Muscle of leg (tissue), 11 donors: Measurements from ENCODE around the gene RBM23. TPM values are rescaled to one million over a fixed set of nuclear protein-coding genes. Genes with fewer than 3 reads are reported as not detected.

Experiments used
- DNase-seq: peaks from one replicate; pipeline ENCODE4 v3.0.0; 2013
- H3K27ac ChIP-seq: one replicate; pipeline ENCODE4 v1.5.1; 2013; ENCODE audit warnings: mild to moderate bottlenecking, low read length, control low read depth
- H3K27me3 ChIP-seq: one replicate; pipeline ENCODE4 v1.6.1; 2013; ENCODE audit warnings: low read length; ENCODE audit not compliant: control insufficient read depth, insufficient read depth
- H3K36me3 ChIP-seq: one replicate; pipeline ENCODE4 v1.6.1; 2013; ENCODE audit warnings: low read length; ENCODE audit not compliant: control insufficient read depth, insufficient read depth
- H3K4me1 ChIP-seq: one replicate; pipeline ENCODE4 v1.6.1; 2013; ENCODE audit warnings: low read length; ENCODE audit not compliant: control insufficient read depth, insufficient read depth
- H3K4me3 ChIP-seq: one replicate; pipeline ENCODE4 v1.5.1; 2013; ENCODE audit warnings: low read length, control low read depth
- H3K9me3 ChIP-seq: replicated peaks from 2 replicates; pipeline ENCODE4 v1.6.1; 2013; ENCODE audit warnings: low read depth, low read length; ENCODE audit not compliant: control insufficient read depth
- WGBS: methylation state at CpG from one replicate; pipeline ENCODE4 v1.1.5; 2013; ENCODE audit warnings: missing lambda C conversion rate; ENCODE audit not compliant: insufficient coverage; 5-methylcytosine and 5-hydroxymethylcytosine counted together
- polyA plus RNA-seq, 8 donors: library from polyadenylated mRNA; unstranded; fragments of 120-200 nt; gene quantifications; one replicate each; pipeline versions ENCODE4 v1.2.1 to v1.2.3, GENCODE V29; 2013; ENCODE audit warnings: inconsistent platforms in 1 of 8, low replicate concordance in 1 of 8; ENCODE audit not compliant: insufficient read length in 8 of 8, insufficient read depth in 1 of 8
- total RNA-seq: library from RNA; stranded (reverse); fragments of 120-200 nt; gene quantifications from one replicate; pipeline ENCODE4 v1.2.4, GENCODE V29; 2013

The RBM23 gene
- total and polyA plus RNA-seq, 9 donors, result 51.7 to 67.6 (median 56.2) TPM

DNA sequence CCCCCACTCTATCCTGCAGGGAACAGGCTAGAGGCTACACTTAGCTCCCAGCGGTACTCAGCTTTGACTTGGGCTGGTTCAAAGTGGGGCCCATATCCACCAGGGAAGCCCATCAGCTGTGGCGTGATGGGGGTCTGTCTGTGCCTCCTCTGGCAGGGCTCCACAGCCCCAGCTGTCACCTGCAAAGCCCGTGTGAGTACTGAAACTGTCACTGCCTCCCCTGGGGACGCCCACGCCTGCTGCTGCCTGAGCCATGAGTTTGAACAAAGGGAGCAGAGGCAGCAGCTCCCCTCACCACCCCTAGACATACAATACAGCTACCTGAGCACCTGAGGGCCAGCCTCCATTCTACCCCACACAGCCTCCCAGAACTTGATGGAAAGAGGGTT is 31.0 kb downstream of the RBM23 start:
- WGBS, result 62% methylated on average over 5 of the region's 5 CpGs
- no peak overlapping the region for H3K27ac ChIP-seq
- H3K4me1 ChIP-seq, result peaks cover 31% of the 10 kb centered on the region
- peaks cover 9% of the 10 kb centered on the region for H3K27me3 ChIP-seq
- DNase-seq, result no peak
- no peak overlapping the region for H3K4me3 ChIP-seq
- H3K36me3 ChIP-seq, result no peaks in the 10 kb centered on the region
- H3K9me3 ChIP-seq, result no peaks in the 10 kb centered on the region

DNA sequence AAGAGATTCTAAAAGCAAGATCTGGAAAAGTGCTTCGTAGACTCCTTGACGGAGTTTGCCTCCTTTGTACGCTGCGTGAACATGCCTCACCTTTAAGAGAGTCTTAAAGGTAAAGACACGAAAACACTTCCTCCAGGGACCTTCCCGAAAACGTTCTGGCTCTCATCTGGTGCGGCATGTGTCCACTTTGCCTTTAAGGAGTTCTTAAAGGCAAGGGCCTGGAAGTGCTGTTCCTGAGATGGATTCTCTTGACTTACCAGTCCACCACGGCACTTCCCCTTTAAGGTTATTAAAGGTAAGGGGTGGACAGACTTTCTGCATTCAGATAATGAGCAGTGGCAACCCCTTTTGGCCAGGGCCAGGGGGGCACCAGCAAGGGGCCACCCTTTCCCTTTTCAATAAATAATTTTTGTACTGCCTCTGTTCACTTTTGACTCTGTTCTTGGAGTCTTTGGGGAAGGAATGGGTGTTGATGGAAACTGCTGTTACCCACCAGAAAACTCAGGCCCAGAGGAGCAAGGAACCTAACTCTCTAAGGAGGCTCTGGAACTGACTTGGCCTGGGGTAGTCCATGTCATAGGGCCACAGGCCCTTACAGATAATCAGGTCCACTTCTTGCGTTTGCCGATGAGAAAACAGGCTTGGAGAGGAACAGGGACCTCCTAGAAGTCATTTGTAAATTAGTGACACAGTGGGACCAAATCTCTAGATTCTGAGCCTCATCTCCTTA is 31.5 kb downstream of the RBM23 start:
- H3K27ac ChIP-seq, result no peak overlapping the region
- peaks cover 36% of the 10 kb centered on the region for H3K4me1 ChIP-seq
- H3K27me3 ChIP-seq, result peaks cover 12% of the 10 kb centered on the region
- WGBS, result 40% methylated on average over 6 of the region's 11 CpGs
- no peaks in the 10 kb centered on the region for H3K36me3 ChIP-seq
- H3K9me3 ChIP-seq, result no peaks in the 10 kb centered on the region
- DNase-seq, result peak; percentile 83
- H3K4me3 ChIP-seq, result peak overlapping the region; percentile 62

DNA sequence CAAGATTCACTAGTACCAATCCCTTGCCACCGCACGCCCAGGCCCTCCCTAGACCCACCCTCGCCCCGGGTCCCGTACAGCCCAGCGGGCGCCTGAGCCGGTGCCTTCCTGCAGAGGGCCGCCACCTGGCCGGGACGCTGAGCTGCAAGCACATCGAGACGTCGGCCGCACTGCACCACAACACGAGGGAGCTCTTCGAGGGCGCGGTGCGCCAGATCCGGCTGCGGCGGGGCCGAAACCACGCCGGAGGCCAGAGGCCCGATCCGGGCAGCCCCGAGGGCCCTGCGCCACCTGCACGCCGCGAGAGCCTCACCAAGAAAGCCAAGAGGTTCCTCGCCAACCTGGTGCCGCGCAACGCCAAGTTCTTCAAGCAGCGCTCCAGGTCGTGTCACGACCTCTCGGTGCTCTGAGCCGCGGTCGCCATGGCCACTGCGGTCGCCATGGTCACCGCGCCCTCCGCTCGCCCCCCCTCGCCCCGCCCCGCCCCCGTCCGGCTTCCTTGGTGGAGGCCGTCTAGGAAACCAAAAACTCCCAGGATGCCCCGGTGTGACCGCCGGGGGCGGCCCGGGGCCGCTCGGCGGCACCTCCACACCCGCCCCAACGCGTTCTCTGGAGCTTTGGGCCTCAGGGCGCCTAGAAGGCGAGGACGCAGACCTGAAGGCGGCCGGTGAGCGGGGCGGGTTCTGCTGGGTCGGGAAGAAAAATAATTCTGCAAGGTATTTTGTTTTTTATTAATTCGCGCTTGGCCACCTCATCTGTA is 32.3 kb downstream of the RBM23 start:
- Histone ChIP-seq H3K27me3 (peaks cover 15% of the 10 kb centered on the region), H3K36me3 (no peaks in the 10 kb centered on the region), H3K4me3 (peak overlapping the region; percentile 62), H3K27ac (no peak overlapping the region), H3K9me3 (no peaks in the 10 kb centered on the region), H3K4me1 (peaks cover 42% of the 10 kb centered on the region)
- peak; percentile 70 for DNase-seq
- 2% methylated on average over 77 of the region's 77 CpGs for WGBS

DNA sequence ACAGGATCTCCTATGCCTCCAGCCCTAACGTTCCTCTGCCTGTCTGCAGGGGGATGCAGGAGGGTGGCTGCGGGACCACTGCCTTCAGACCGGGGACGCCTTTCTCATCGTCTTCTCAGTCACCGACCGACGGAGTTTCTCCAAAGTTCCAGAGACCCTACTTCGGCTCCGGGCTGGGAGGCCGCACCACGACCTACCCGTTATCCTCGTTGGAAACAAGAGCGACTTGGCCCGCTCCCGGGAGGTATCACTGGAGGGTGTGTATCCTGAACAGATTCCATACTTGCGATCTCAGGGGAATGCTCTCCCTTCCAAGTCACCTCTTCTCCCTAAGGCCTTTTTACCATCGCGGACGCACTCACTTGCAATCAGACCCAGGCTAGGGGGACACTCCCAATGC is 33.0 kb downstream of the RBM23 start:
- Histone ChIP-seq H3K4me3 (no peak overlapping the region), H3K27me3 (peaks cover 15% of the 10 kb centered on the region), H3K9me3 (no peaks in the 10 kb centered on the region), H3K4me1 (peaks cover 42% of the 10 kb centered on the region), H3K27ac (no peak overlapping the region), H3K36me3 (no peaks in the 10 kb centered on the region)
- WGBS, result 82% methylated on average over 21 of the region's 21 CpGs
- no peak for DNase-seq

DNA sequence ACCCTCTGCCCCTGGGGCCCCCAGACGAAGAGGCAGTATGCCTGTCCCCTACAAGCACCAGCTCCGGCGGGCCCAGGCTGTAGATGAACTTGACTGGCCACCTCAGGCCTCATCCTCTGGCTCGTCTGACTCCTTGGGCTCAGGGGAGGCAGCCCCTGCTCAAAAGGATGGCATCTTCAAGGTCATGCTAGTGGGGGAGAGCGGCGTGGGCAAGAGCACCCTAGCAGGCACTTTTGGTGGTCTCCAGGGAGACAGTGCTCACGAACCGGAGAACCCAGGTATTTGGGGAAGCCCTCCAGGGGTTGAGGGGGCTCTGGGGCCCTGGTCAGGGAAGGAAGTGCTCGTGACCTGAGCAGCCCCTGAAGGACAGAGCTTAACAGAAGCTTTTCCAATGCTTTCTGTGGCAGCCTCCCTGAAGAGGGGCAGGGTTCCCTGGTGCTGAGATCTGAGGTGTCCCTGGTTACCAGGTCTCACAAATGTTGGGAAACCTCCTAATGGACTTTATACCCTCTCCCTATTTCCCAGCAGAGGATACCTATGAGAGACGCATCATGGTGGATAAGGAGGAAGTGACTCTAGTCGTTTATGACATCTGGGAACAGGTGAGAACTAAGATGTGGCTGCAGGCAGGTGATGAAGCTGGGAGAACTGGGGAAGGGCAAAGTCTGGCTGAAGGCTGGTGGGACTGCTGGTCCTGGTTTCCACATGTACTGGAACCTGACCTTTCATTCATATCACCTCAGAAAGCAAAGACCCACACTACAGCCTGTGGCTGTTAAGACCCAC is 34.0 kb downstream of the RBM23 start:
- peaks cover 42% of the 10 kb centered on the region for H3K4me1 ChIP-seq
- no peaks in the 10 kb centered on the region for H3K9me3 ChIP-seq
- no peak overlapping the region for H3K4me3 ChIP-seq
- WGBS, result 77% methylated on average over 6 of the region's 11 CpGs
- H3K36me3 ChIP-seq, result no peaks in the 10 kb centered on the region
- DNase-seq, result no peak
- peaks cover 15% of the 10 kb centered on the region for H3K27me3 ChIP-seq
- no peak overlapping the region for H3K27ac ChIP-seq

DNA sequence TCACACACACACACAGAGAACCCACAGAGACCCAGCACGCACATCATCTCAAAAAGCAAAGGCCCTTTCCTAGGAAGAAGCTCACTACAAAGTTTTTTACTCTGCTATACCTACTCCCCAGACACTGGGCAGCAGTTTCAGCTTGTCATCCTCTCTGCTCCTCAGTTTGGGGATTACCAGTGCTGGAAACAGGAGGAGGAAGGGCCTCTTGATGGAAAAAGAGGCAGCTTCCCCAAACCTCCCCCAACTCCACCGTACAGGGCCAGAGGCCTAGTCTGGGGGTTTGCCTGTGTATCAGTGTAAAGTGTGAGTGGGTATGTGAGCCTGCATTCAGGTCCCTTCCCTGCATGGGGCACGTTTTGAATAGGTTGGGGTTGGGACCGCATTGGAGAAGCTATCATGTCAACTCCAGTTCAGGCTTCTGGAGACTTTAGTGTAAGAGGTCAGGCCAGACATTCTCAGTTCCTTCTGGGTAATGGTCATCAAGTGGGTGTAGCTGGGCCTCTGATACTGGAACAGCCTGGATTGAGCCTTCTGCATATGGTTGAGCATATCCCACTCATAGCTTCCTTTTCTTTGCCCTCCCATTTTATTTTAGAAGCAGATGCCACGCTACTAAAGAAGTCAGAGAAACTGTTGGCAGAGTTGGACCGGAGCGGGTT is 34.7 kb downstream of the RBM23 start:
- Histone ChIP-seq H3K27me3 (peaks cover 15% of the 10 kb centered on the region), H3K9me3 (no peaks in the 10 kb centered on the region), H3K36me3 (no peaks in the 10 kb centered on the region), H3K4me3 (no peak overlapping the region), H3K27ac (no peak overlapping the region), H3K4me1 (peaks cover 42% of the 10 kb centered on the region)
- 79% methylated on average over 5 of the region's 7 CpGs for WGBS
- no peak for DNase-seq

DNA sequence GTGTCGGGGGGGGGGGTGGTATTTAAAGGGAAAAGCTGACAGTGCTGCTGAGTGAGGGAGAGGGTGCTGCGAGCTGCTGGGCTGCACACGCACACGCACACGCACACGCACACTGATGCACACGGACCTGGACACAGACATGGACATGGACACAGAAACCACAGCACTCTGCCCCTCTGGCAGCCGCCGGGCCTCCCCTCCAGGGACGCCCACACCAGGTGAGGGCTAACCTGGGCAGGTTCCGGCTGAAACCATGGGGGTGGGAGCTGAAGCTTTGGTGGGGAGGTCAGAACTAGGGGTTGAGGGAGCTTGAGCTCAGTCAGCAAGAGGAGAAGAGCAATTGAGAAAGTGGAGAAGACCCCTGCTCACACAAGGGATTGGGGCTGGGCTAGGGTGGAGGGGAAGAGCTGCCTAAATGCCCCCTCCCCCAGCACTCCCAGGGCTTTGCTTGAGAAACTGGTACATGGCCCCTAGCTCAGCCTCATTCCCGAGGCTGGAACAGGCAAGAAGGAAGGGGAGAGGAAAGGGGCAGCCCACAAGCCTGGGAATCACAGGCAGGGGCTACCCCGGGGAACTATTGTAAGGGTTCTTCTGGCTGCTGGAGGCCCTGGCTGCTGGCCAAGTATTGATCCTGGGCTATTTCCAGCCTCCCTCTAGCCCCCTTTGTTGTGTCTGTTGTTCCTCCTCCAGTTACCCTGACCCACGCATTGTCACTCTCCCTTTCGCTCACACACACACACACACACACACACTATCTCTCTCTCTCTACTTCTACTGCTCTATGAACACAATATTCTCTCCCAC is 35.6 kb downstream of the RBM23 start, which contains the start of gene REM2:
Gene REM2, plus strand, starts transcription at position 50 of the 804 bp plus-strand sequence. Its CDS starts 66 bp downstream, at position 116.
- H3K4me1 ChIP-seq, result peaks cover 41% of the 10 kb centered on the region
- peaks cover 3% of the 10 kb centered on the region for H3K36me3 ChIP-seq
- H3K9me3 ChIP-seq, result no peaks in the 10 kb centered on the region
- no peak within 1 kb of the TSS for H3K27ac ChIP-seq
- H3K4me3 ChIP-seq, result no peak within 1 kb of the TSS
- 25% methylated on average over 8 of the region's 15 CpGs for WGBS
- no peak for DNase-seq
- H3K27me3 ChIP-seq, result peaks cover 15% of the 10 kb centered on the region

DNA sequence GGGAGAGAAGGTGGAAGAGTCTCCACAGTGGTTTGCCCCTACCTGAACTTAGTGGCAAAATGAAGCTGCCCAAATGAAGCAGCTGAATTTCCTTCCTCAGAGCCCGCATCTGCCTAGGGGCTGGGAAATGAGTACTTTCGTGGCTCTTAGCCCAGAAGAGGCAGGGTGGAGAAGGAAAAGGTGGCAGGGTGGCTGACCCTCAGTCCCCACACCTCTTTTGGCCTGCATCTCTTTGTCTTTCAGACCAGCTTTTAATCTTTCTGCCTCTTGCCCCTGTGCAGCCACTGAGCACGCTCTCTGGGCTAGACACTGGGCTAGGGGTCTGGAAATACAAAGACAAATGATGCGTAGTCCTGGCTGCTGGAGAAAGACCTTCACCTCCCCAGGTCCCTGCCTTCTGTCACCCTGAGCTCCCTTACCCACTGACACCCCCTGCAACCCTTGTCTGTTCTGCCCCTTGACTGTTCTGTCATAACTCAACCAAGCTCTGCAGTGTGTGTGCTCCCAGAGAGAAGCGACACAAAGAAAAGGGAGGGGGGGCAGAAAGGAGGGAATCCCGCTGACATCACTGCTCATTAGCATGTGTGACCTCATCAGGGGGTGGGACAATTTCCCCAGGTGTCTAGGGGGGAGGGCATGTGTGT is 36.3 kb downstream of the RBM23 start:
- H3K4me1 ChIP-seq, result peaks cover 33% of the 10 kb centered on the region
- peaks cover 11% of the 10 kb centered on the region for H3K36me3 ChIP-seq
- no peak overlapping the region for H3K27ac ChIP-seq
- DNase-seq, result peak; percentile 45
- H3K4me3 ChIP-seq, result no peak overlapping the region
- H3K27me3 ChIP-seq, result peaks cover 15% of the 10 kb centered on the region
- no peaks in the 10 kb centered on the region for H3K9me3 ChIP-seq
- WGBS, result 75% methylated on average over 2 of the region's 6 CpGs

DNA sequence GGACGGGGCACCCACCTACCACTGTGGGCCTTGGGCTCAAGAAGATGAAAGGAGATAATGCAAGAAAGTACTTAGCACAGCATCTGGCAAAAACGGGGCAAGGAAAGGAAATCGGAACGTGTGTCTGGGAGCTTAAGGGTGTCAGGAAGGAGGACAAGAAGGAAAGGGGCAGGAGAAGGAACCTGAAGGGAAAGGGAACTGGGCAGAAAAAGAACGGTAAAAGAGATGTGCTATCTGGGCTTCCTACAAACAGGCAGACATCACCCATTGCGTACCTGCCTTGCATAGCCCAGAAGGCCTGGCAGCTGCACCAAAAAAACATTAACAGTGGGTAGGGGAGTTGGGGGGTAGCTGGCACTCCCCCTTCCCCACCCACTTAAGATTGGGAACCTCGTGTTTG is 36.9 kb downstream of the RBM23 start:
- H3K9me3 ChIP-seq, result no peaks in the 10 kb centered on the region
- H3K4me1 ChIP-seq, result peaks cover 28% of the 10 kb centered on the region
- peaks cover 15% of the 10 kb centered on the region for H3K27me3 ChIP-seq
- H3K4me3 ChIP-seq, result no peak overlapping the region
- no peak for DNase-seq
- 27% methylated on average over 4 of the region's 7 CpGs for WGBS
- H3K36me3 ChIP-seq, result peaks cover 16% of the 10 kb centered on the region
- H3K27ac ChIP-seq, result no peak overlapping the region
